Coronary artery (tissue), 2 donors: ENCODE results near the gene ZNF493.

ENCODE experiments used
- DNase-seq: peaks from one replicate; pipeline ENCODE4 v3.0.0-alpha.2; 2017; ENCODE audit warnings: low spot score
- H3K27ac ChIP-seq, 2 donors: fragments of 200-600 bp; sonication (generic); one replicate each; pipeline ENCODE4 v1.5.1; 2016 to 2019
- H3K4me3 ChIP-seq: fragments of 200-600 bp; sonication (generic); 2 replicates; pipeline ENCODE4 v1.5.1; 2016; ENCODE audit warnings: mild to moderate bottlenecking, moderate library complexity
- CTCF ChIP-seq: fragments of 200-600 bp; sonication (generic); IDR thresholded peaks from one replicate; pipeline ENCODE4 v1.5.1; 2019; ENCODE audit warnings: antibody characterized with exemption

ZNF493 gene

GRCh38 chr19:21398851-21399250 is 1.9 kb downstream of the ZNF493 start:
- no peak overlapping the region for H3K4me3 ChIP-seq
- no peak overlapping the region for H3K27ac ChIP-seq
- DNase-seq = no peak
- TF ChIP-seq CTCF = no peak

- Histone ChIP-seq H3K27ac (no peak overlapping the region), H3K4me3 (no peak overlapping the region)
- no peak for DNase-seq
- no peak for TF ChIP-seq CTCF
These were observed 5.5 kb downstream of the ZNF493 start for GRCh38 chr19:21402303-21402985.

- TF ChIP-seq CTCF = no peak
- H3K4me3 ChIP-seq = no peak overlapping the region
- no peak overlapping the region for H3K27ac ChIP-seq
- DNase-seq = no peak
These were observed 13.2 kb downstream of the ZNF493 start for GRCh38 chr19:21410166-21410565.

- TF ChIP-seq CTCF = no peak
- no peak for DNase-seq
These were observed 25.3 kb downstream of the ZNF493 start for GRCh38 chr19:21422244-21422643.

GRCh38 chr19:21423057-21424041 is 26.4 kb downstream of the ZNF493 start:
- Histone ChIP-seq H3K4me3 (peak overlapping the region; percentile 36), H3K27ac (no peak overlapping the region)
- TF ChIP-seq CTCF = no peak
- DNase-seq = no peak

More at GRCh38 chr19:21422244-21422643, 25.3 kb downstream of the ZNF493 start:
- no peak overlapping the region for H3K27ac ChIP-seq
- H3K4me3 ChIP-seq = no peak overlapping the region

- TF ChIP-seq CTCF = no peak
These were observed 33.7 kb downstream of the ZNF493 start for GRCh38 chr19:21430675-21431074.

More at GRCh38 chr19:21430675-21431074, 33.7 kb downstream of the ZNF493 start:
- H3K27ac ChIP-seq = no peak overlapping the region
- H3K4me3 ChIP-seq = no peak overlapping the region
- no peak for DNase-seq
